ENCODE results near the gene EIF2AK3.
A peak's percentile ranks its signal among the peaks of the same experiment; 100 is the strongest.

EIF2AK3 gene

GRCh38 chr2:88543541-88544057 lies 83.7 kb downstream of the EIF2AK3 start:
- no peak for DNase-seq (ENCODE audit: low read depth, low spot score)

GRCh38 chr2:88542668-88543067 lies 84.6 kb downstream of the EIF2AK3 start:
- no peak for DNase-seq (ENCODE audit: low read depth, low spot score)

GRCh38 chr2:88540346-88540745 lies 86.9 kb downstream of the EIF2AK3 start:
- DNase-seq (ENCODE audit: low read depth, low spot score), result peak; percentile 28

- DNase-seq (ENCODE audit: low read depth, low spot score), result no peak
Measured at GRCh38 chr2:88538362-88538917, 88.8 kb downstream of the EIF2AK3 start.

- no peak for DNase-seq (ENCODE audit: low read depth, low spot score)
Measured at GRCh38 chr2:88537640-88538039, 89.6 kb downstream of the EIF2AK3 start.

- no peak for DNase-seq (ENCODE audit: low read depth, low spot score)
Measured at GRCh38 chr2:88530081-88530480, 97.2 kb downstream of the EIF2AK3 start.

- peak; percentile 5 for DNase-seq (ENCODE audit: low read depth, low spot score)
Measured at GRCh38 chr2:88521445-88522073, 105.7 kb downstream of the EIF2AK3 start.

- DNase-seq (ENCODE audit: low read depth, low spot score), result no peak
Measured at GRCh38 chr2:88517759-88518201, 109.5 kb downstream of the EIF2AK3 start.
